HepG2 (cell line): ENCODE measurements around the gene LRRC74A. TPM values are rescaled to one million over a fixed set of nuclear protein-coding genes. Genes with fewer than 3 reads are reported as not detected.

Experiments used
- ATF7 ChIP-seq, 2 experiments: fragments of 450-650 bp in 1 of 2; sonication (generic) in 1 of 2; formaldehyde crosslinking in 1 of 2; IDR thresholded peaks; 2 replicates each; pipeline versions ENCODE4 v1.4.0 to v1.6.1; 2016 to 2020; ENCODE audit warnings: antibody characterized with exemption in 1 of 2, mild to moderate bottlenecking in 1 of 2, missing genetic modification reagents in 1 of 2
- BRD4 ChIP-seq: sonication (generic); formaldehyde crosslinking; IDR thresholded peaks from 2 replicates; pipeline ENCODE4 v1.4.0; 2020; ENCODE audit warnings: missing genetic modification reagents
- CHD4 ChIP-seq: fragments of 200-600 bp; sonication (generic); IDR thresholded peaks from 2 replicates; pipeline ENCODE4 v1.7.0; 2017; ENCODE audit warnings: mild to moderate bottlenecking, low read length, borderline replicate concordance
- HNF4A ChIP-seq: sonication (generic); formaldehyde crosslinking; IDR thresholded peaks from 2 replicates; pipeline ENCODE4 v1.4.0; 2020; ENCODE audit warnings: missing genetic modification reagents
- POGZ ChIP-seq: sonication (generic); formaldehyde crosslinking; IDR thresholded peaks from 2 replicates; pipeline ENCODE4 v1.4.0; 2020; ENCODE audit warnings: mild to moderate bottlenecking, missing genetic modification reagents
- RBFOX2 ChIP-seq: fragments of 200-400 bp; formaldehyde crosslinking; IDR thresholded peaks from 2 replicates; pipeline ENCODE4 v1.6.1; 2017; ENCODE audit warnings: low read depth, mild to moderate bottlenecking, low read length
- SP2 ChIP-seq: sonication (generic); formaldehyde crosslinking; IDR thresholded peaks from 2 replicates; pipeline ENCODE4 v1.5.1; 2020; ENCODE audit warnings: mild to moderate bottlenecking, missing genetic modification reagents
- TAF1 ChIP-seq: sonication (generic); formaldehyde crosslinking; IDR thresholded peaks from 2 replicates; pipeline ENCODE4 v1.4.0; 2020; ENCODE audit warnings: missing genetic modification reagents
- ZNF354B ChIP-seq: sonication (generic); formaldehyde crosslinking; IDR thresholded peaks from 2 replicates; pipeline ENCODE4 v1.8.0; 2022; ENCODE audit warnings: mild to moderate bottlenecking, missing genetic modification reagents
- ZNF441 ChIP-seq: sonication (generic); formaldehyde crosslinking; IDR thresholded peaks from 2 replicates; pipeline ENCODE4 v1.7.0; 2021; ENCODE audit warnings: missing genetic modification reagents, borderline replicate concordance
- ZSCAN30 ChIP-seq: sonication (generic); formaldehyde crosslinking; IDR thresholded peaks from 2 replicates; pipeline ENCODE4 v1.5.0; 2020; ENCODE audit warnings: mild to moderate bottlenecking, missing genetic modification reagents
- polyA plus RNA-seq, 8 experiments: library from polyadenylated mRNA; depleted of rRNA in 3 of 8; stranded (reverse) in 7 of 8; unstranded in 1 of 8; fragments of >200 nt; fragmentation: Illumina TruSeq in 4 of 8; extraction: Trizol in 4 of 8; gene quantifications; 2 replicates each; pipeline versions ENCODE4 v1.2.1 to v1.2.3, GENCODE V29; 2011 to 2016; ENCODE audit warnings: low read depth in 4 of 8, missing spikeins in 1 of 8, mixed read lengths in 1 of 8; ENCODE audit not compliant: insufficient read depth in 1 of 8
- total RNA-seq, 5 experiments: library from RNA; depleted of rRNA; stranded (reverse); fragments of >200 nt; fragmentation: Illumina TruSeq; extraction: Trizol; gene quantifications; 2 replicates each; pipeline ENCODE4 v1.2.3, GENCODE V29; 2016; ENCODE audit warnings: low read depth in 1 of 5
- TF ChIP-seq, protein P1 (sequence below): sonication (generic); formaldehyde crosslinking; IDR thresholded peaks from 2 replicates; pipeline ENCODE4 v1.5.1; 2020; ENCODE audit warnings: mild to moderate bottlenecking, missing genetic modification reagents, borderline replicate concordance
- TF ChIP-seq, protein P2 (sequence below): sonication (generic); formaldehyde crosslinking; IDR thresholded peaks from 2 replicates; pipeline ENCODE4 v1.4.0; 2020; ENCODE audit warnings: mild to moderate bottlenecking, missing genetic modification reagents, borderline replicate concordance
- TF ChIP-seq, protein P3 (sequence below): sonication (generic); formaldehyde crosslinking; IDR thresholded peaks from 2 replicates; pipeline ENCODE4 v1.9.0; 2021; ENCODE audit warnings: mild to moderate bottlenecking, missing genetic modification reagents
- TF ChIP-seq, protein P4 (sequence below): sonication (generic); formaldehyde crosslinking; IDR thresholded peaks from 2 replicates; pipeline ENCODE4 v1.4.0; 2020; ENCODE audit warnings: missing genetic modification reagents

Gene LRRC74A
- total and polyA plus RNA-seq, 2 of the 13 experiments (the other 11 are each of a cell fraction or from before 2014, with no cell fraction given): not detected

DNA sequence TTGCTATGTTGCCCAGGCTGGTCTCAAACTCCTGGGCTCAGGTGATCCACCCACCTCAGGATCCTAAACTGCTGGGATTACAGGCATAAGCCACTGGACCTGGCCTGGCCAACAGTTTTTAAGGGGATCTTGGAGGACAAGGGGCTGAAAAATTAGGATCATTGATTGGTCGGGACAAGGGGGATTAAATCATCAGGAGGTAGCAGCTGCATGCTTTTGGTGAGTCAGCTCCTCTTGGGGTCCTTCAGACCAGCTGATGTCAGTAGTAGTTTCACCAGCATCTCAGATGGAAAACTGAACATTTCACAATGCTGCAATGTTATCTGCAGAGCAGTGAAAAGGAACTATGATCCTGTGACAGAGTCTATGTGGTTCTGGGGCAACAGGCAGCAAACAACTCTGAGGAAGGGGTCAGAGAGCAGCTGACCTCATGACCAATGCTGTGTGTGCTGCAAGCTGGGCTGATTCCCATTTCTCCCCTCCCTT is 6.3 kb downstream of the LRRC74A start (continued):
- no peak for TF ChIP-seq ZSCAN30 (CRISPR knock-in tag)
- TF ChIP-seq ATF7 (IDR thresholded peaks at IDR 0.05): 0 out of 2 replicates have a peak, but pooled peaks have one; percentile 4
- TF ChIP-seq ATF7 (CRISPR knock-in tag; IDR thresholded peaks at IDR 0.05): no peak
- TF ChIP-seq HNF4A: peak; percentile 99
- peak; percentile 78 for TF ChIP-seq POGZ
- TF ChIP-seq, protein P1, sequence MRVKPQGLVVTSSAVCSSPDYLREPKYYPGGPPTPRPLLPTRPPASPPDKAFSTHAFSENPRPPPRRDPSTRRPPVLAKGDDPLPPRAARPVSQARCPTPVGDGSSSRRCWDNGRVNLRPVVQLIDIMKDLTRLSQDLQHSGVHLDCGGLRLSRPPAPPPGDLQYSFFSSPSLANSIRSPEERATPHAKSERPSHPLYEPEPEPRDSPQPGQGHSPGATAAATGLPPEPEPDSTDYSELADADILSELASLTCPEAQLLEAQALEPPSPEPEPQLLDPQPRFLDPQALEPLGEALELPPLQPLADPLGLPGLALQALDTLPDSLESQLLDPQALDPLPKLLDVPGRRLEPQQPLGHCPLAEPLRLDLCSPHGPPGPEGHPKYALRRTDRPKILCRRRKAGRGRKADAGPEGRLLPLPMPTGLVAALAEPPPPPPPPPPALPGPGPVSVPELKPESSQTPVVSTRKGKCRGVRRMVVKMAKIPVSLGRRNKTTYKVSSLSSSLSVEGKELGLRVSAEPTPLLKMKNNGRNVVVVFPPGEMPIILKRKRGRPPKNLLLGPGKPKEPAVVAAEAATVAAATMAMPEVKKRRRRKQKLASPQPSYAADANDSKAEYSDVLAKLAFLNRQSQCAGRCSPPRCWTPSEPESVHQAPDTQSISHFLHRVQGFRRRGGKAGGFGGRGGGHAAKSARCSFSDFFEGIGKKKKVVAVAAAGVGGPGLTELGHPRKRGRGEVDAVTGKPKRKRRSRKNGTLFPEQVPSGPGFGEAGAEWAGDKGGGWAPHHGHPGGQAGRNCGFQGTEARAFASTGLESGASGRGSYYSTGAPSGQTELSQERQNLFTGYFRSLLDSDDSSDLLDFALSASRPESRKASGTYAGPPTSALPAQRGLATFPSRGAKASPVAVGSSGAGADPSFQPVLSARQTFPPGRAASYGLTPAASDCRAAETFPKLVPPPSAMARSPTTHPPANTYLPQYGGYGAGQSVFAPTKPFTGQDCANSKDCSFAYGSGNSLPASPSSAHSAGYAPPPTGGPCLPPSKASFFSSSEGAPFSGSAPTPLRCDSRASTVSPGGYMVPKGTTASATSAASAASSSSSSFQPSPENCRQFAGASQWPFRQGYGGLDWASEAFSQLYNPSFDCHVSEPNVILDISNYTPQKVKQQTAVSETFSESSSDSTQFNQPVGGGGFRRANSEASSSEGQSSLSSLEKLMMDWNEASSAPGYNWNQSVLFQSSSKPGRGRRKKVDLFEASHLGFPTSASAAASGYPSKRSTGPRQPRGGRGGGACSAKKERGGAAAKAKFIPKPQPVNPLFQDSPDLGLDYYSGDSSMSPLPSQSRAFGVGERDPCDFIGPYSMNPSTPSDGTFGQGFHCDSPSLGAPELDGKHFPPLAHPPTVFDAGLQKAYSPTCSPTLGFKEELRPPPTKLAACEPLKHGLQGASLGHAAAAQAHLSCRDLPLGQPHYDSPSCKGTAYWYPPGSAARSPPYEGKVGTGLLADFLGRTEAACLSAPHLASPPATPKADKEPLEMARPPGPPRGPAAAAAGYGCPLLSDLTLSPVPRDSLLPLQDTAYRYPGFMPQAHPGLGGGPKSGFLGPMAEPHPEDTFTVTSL: peak; percentile 85
- no peak for TF ChIP-seq TAF1 (CRISPR knock-in tag)
- no peak for TF ChIP-seq RBFOX2
- no peak for TF ChIP-seq ZNF354B (CRISPR knock-in tag)
- no peak for TF ChIP-seq BRD4 (CRISPR knock-in tag)
- peak; percentile 54; the same call in 1 of the 2 replicates for TF ChIP-seq CHD4
- TF ChIP-seq, protein P2, sequence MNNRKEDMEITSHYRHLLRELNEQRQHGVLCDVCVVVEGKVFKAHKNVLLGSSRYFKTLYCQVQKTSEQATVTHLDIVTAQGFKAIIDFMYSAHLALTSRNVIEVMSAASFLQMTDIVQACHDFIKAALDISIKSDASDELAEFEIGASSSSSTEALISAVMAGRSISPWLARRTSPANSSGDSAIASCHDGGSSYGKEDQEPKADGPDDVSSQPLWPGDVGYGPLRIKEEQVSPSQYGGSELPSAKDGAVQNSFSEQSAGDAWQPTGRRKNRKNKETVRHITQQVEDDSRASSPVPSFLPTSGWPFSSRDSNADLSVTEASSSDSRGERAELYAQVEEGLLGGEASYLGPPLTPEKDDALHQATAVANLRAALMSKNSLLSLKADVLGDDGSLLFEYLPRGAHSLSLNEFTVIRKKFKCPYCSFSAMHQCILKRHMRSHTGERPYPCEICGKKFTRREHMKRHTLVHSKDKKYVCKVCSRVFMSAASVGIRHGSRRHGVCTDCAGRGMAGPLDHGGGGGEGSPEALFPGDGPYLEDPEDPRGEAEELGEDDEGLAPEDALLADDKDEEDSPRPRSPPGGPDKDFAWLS (CRISPR knock-in tag): no peak
- TF ChIP-seq, protein P3, sequence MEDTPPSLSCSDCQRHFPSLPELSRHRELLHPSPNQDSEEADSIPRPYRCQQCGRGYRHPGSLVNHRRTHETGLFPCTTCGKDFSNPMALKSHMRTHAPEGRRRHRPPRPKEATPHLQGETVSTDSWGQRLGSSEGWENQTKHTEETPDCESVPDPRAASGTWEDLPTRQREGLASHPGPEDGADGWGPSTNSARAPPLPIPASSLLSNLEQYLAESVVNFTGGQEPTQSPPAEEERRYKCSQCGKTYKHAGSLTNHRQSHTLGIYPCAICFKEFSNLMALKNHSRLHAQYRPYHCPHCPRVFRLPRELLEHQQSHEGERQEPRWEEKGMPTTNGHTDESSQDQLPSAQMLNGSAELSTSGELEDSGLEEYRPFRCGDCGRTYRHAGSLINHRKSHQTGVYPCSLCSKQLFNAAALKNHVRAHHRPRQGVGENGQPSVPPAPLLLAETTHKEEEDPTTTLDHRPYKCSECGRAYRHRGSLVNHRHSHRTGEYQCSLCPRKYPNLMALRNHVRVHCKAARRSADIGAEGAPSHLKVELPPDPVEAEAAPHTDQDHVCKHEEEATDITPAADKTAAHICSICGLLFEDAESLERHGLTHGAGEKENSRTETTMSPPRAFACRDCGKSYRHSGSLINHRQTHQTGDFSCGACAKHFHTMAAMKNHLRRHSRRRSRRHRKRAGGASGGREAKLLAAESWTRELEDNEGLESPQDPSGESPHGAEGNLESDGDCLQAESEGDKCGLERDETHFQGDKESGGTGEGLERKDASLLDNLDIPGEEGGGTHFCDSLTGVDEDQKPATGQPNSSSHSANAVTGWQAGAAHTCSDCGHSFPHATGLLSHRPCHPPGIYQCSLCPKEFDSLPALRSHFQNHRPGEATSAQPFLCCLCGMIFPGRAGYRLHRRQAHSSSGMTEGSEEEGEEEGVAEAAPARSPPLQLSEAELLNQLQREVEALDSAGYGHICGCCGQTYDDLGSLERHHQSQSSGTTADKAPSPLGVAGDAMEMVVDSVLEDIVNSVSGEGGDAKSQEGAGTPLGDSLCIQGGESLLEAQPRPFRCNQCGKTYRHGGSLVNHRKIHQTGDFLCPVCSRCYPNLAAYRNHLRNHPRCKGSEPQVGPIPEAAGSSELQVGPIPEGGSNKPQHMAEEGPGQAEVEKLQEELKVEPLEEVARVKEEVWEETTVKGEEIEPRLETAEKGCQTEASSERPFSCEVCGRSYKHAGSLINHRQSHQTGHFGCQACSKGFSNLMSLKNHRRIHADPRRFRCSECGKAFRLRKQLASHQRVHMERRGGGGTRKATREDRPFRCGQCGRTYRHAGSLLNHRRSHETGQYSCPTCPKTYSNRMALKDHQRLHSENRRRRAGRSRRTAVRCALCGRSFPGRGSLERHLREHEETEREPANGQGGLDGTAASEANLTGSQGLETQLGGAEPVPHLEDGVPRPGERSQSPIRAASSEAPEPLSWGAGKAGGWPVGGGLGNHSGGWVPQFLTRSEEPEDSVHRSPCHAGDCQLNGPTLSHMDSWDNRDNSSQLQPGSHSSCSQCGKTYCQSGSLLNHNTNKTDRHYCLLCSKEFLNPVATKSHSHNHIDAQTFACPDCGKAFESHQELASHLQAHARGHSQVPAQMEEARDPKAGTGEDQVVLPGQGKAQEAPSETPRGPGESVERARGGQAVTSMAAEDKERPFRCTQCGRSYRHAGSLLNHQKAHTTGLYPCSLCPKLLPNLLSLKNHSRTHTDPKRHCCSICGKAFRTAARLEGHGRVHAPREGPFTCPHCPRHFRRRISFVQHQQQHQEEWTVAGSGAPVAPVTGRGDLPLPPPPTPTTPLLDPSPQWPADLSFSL: no peak
- TF ChIP-seq, protein P4, sequence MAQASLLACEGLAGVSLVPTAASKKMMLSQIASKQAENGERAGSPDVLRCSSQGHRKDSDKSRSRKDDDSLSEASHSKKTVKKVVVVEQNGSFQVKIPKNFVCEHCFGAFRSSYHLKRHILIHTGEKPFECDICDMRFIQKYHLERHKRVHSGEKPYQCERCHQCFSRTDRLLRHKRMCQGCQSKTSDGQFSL (CRISPR knock-in tag): no peak
- TF ChIP-seq SP2 (CRISPR knock-in tag): no peak
- no peak for TF ChIP-seq ZNF441 (CRISPR knock-in tag)
